GM12878 (cell line): ENCODE results near the gene DSG2. TPM values are rescaled to one million over a fixed set of nuclear protein-coding genes. Genes with fewer than 3 reads are reported as not detected.

Experiments
- ATAC-seq: fragments of 200-7000 bp; cut with Tn5 transposase; 3 replicates; pipeline ENCODE4 v1.9.1; 2020; ENCODE audit warnings: mild to moderate bottlenecking, moderate library complexity
- BruUV-seq: library from RNA; stranded (reverse); fragments of 400-500 nt; replicated peaks from 2 replicates; lab custom pipeline; 2021; lab: Mats Ljungman, UMichigan
- CTCF ChIA-PET: fragments of 300-600 bp; sonication (Branson Sonifier 250); formaldehyde crosslinking; extraction: SDS; loops from one replicate; lab custom pipeline; 2021; ENCODE audit warnings: inconsistent platforms; lab: Yijun Ruan, JAX
- POLR2A ChIA-PET: fragments of 350-600 bp; formaldehyde crosslinking; extraction: SDS; loops from one replicate; lab custom pipeline; 2021; ENCODE audit warnings: inconsistent platforms; lab: Charles Lee
- RAD21 ChIA-PET: fragments of 300-600 bp; sonication (Branson Sonifier 250); formaldehyde crosslinking; loops from one replicate; lab custom pipeline; 2023; ENCODE audit warnings: antibody characterized with exemption; ENCODE audit not compliant: unreplicated experiment; lab: Charles Lee
- SMC1A ChIA-PET: fragments of 300-600 bp; sonication (Branson Sonifier 250); formaldehyde crosslinking; loops from one replicate; lab custom pipeline; 2023; ENCODE audit not compliant: unreplicated experiment, uncharacterized antibody; lab: Charles Lee
- DNase-seq: peaks from one replicate; pipeline ENCODE4 v3.0.0-alpha.2; 2011; ENCODE audit warnings: low read depth, low spot score
- FAIRE-seq: peaks from 3 replicates; lab custom pipeline; 2011; peaks lifted over from hg19 to GRCh38; lab: Jason Lieb, UNC
- H2AFZ ChIP-seq: 2 replicates; pipeline ENCODE4 v1.6.0; 2011; ENCODE audit warnings: low read depth, low read length, control low read depth; ENCODE audit not compliant: control insufficient read depth
- H3K27ac ChIP-seq: 2 replicates; pipeline ENCODE4 v1.5.1; 2011; ENCODE audit warnings: control low read depth; ENCODE audit not compliant: control insufficient read depth, insufficient read depth
- H3K27me3 ChIP-seq, 2 experiments: replicated peaks in 1 of 2; 2 replicates each; pipeline versions ENCODE4 v1.6.0 to v1.6.1; 2011; ENCODE audit warnings: low read length in 1 of 2; ENCODE audit not compliant: control insufficient read depth in 2 of 2, insufficient read depth in 2 of 2
- H3K36me3 ChIP-seq, 2 experiments: 2 replicates each; pipeline ENCODE4 v1.5.1; 2011; ENCODE audit warnings: low read length in 1 of 2; ENCODE audit not compliant: control insufficient read depth in 2 of 2, insufficient read depth in 2 of 2
- H3K4me1 ChIP-seq: 2 replicates; pipeline ENCODE4 v1.6.1; 2011; ENCODE audit warnings: mild to moderate bottlenecking, low read length, moderate library complexity, mixed read lengths; ENCODE audit not compliant: control insufficient read depth, insufficient read depth
- H3K4me2 ChIP-seq: 2 replicates; pipeline ENCODE4 v1.6.0; 2011; ENCODE audit warnings: control low read depth; ENCODE audit not compliant: control insufficient read depth, insufficient read depth
- H3K4me3 ChIP-seq: fragments of 200-600 bp; sonication (generic); 2 replicates; pipeline ENCODE4 v1.5.1; 2016
- H3K79me2 ChIP-seq: 2 replicates; pipeline ENCODE4 v1.6.0; 2011; ENCODE audit warnings: low read length; ENCODE audit not compliant: control insufficient read depth, insufficient read depth
- H3K9ac ChIP-seq: 2 replicates; pipeline ENCODE4 v1.8.0; 2011; ENCODE audit warnings: low read length, control low read depth, mixed read lengths; ENCODE audit not compliant: control insufficient read depth, insufficient read depth
- H3K9me3 ChIP-seq: replicated peaks from 3 replicates; pipeline ENCODE4 v1.5.1; 2011; ENCODE audit warnings: mild to moderate bottlenecking, low read length; ENCODE audit not compliant: control insufficient read depth, insufficient read depth
- H4K20me1 ChIP-seq: 2 replicates; pipeline ENCODE4 v1.6.0; 2011; ENCODE audit not compliant: control insufficient read depth, insufficient read depth
- CBX5 ChIP-seq: sonication (generic); IDR thresholded peaks from 2 replicates; pipeline ENCODE4 v1.6.1; 2016; ENCODE audit warnings: low read depth, moderate library complexity, mild to moderate bottlenecking, inconsistent platforms
- EGR1 ChIP-seq, 2 experiments: IDR thresholded peaks; 1 replicate in 1 of 2; 2 replicates in 1 of 2; pipeline ENCODE4 v1.6.1; 2011 to 2012; ENCODE audit warnings: low read depth in 2 of 2, low read length in 2 of 2, borderline replicate concordance in 1 of 2, mild to moderate bottlenecking in 1 of 2, moderate library complexity in 1 of 2
- HDAC6 ChIP-seq: fragments of 200-600 bp; sonication (generic); IDR thresholded peaks from one replicate; pipeline ENCODE4 v1.8.0; 2017; ENCODE audit warnings: antibody characterized with exemption; ENCODE audit not compliant: unreplicated experiment
- MEF2B ChIP-seq: fragments of 450-650 bp; IDR thresholded peaks from 2 replicates; pipeline ENCODE4 v1.6.1; 2018; ENCODE audit warnings: mild to moderate bottlenecking, moderate library complexity; ENCODE audit not compliant: partially characterized antibody, poor library complexity, severe bottlenecking
- MLLT1 ChIP-seq: fragments of 450-650 bp; IDR thresholded peaks from 2 replicates; pipeline ENCODE4 v1.6.1; 2016; ENCODE audit warnings: mild to moderate bottlenecking
- NBN ChIP-seq: fragments of 450-650 bp; IDR thresholded peaks from 2 replicates; pipeline ENCODE4 v1.6.1; 2016
- SMAD1 ChIP-seq: fragments of 450-650 bp; IDR thresholded peaks from 2 replicates; pipeline ENCODE4 v1.6.1; 2018; ENCODE audit warnings: mild to moderate bottlenecking, low read depth; ENCODE audit not compliant: partially characterized antibody
- SUPT20H ChIP-seq: IDR thresholded peaks from 2 replicates; pipeline ENCODE4 v1.6.1; 2011; ENCODE audit warnings: low read depth, mild to moderate bottlenecking, low read length, moderate library complexity, borderline replicate concordance; ENCODE audit not compliant: control insufficient read depth
- WGBS: methylation state at CpG from one replicate; pipeline ENCODE4 v1.1.6; 2016; ENCODE audit warnings: low lambda C conversion rate; ENCODE audit not compliant: insufficient replicate concordance, insufficient coverage; ENCODE audit errors: missing lambda C conversion rate; 5-methylcytosine and 5-hydroxymethylcytosine counted together
- in situ Hi-C: fragments of 300-500 bp; cut with MboI; formaldehyde crosslinking; loops from 9 replicates; pipeline ENCODE4 v1.14.3; 2018; ENCODE audit warnings: mixed read lengths
- intact Hi-C: fragments of 100-400 bp; cut with micrococcal nuclease; formaldehyde crosslinking; loops from one replicate; pipeline ENCODE4 v1.14.2; 2022; ENCODE audit not compliant: unreplicated experiment
- polyA plus RNA-seq, 11 experiments: library from polyadenylated mRNA; depleted of rRNA in 4 of 11; unstranded in 6 of 11; stranded (reverse) in 5 of 11; fragments of >200 nt; fragmentation: Nextera tagmentation in 4 of 11; fragmentation: Illumina TruSeq in 1 of 11; extraction: Ambion mirVana in 4 of 11; extraction: Trizol in 1 of 11; gene quantifications; 1 replicate in 1 of 11; 2 replicates in 10 of 11; pipeline versions ENCODE4 v1.2.1 to v1.2.3, GENCODE V29; 2011 to 2016; ENCODE audit warnings: inconsistent platforms in 2 of 11, missing spikeins in 2 of 11, low read depth in 1 of 11
- total RNA-seq, 4 experiments: library from RNA; depleted of rRNA in 3 of 4; stranded (reverse); fragments of >200 nt in 3 of 4; fragmentation: Illumina TruSeq in 1 of 4; extraction: Trizol in 1 of 4; gene quantifications; 2 replicates each; pipeline versions ENCODE4 v1.2.1 to v1.2.3, GENCODE V29; 2013 to 2021

Gene DSG2
- total and polyA plus RNA-seq, 10 of the 15 experiments (the other 5 are each of a cell fraction or from before 2014, with no cell fraction given) = 11.7 to 46.2 (median 28.0) TPM

- in situ Hi-C loops (no loop called here), intact Hi-C loops (no loop called here)
- Histone ChIP-seq H3K27me3 (no peaks in the 10 kb centered on the region), H3K4me2 (no peak overlapping the region), H3K79me2 (peaks cover 8% of the 10 kb centered on the region), H3K9ac (no peak overlapping the region), H3K36me3 (no peaks in the 10 kb centered on the region), H3K27ac (no peak overlapping the region), H4K20me1 (no peaks in the 10 kb centered on the region), H3K4me3 (no peak overlapping the region), H3K9me3 (no peaks in the 10 kb centered on the region), H3K4me1 (peaks cover 13% of the 10 kb centered on the region), H2AFZ (no peak overlapping the region)
- DNase-seq (no peak), ATAC-seq (no peak), FAIRE-seq (no peak)
- 33% methylated on average over 4 of the region's 4 CpGs for WGBS
- no TSS peak for BruUV-seq
- no peak for TF ChIP-seq NBN
- no peak for TF ChIP-seq SUPT20H
- no peak for TF ChIP-seq SMAD1
- TF ChIP-seq MEF2B = no peak
- no peak for TF ChIP-seq EGR1 (IDR thresholded peaks at IDR 0.05; ENCODE audit: borderline replicate concordance in 1 of 2, low read depth in 2 of 2, low read length in 2 of 2)
- TF ChIP-seq MLLT1 = no peak
- no peak for TF ChIP-seq HDAC6
- TF ChIP-seq CBX5 = no peak
- ChIA-PET CTCF (interaction anchor here (1.3 to 3.0 kb wide), 5 partner anchors 11 to 209 kb away, joined by 3 to 12 read pairs (median 3); no protein-coding TSS in a partner anchor), RAD21 (interaction anchor here (1.2 to 1.5 kb wide), 3 partner anchors 12 to 89 kb away, joined by 3 to 7 read pairs (median 3); no protein-coding TSS in a partner anchor), POLR2A (no interaction called here), SMC1A (interaction anchor here (0.7 to 2.4 kb wide), 5 partner anchors 13 to 211 kb away, joined by 3 to 9 read pairs (median 4); no protein-coding TSS in a partner anchor)
Observed at GRCh38 chr18:31513189-31513935, 15.4 kb downstream of the DSG2 start.
